Epithelial cell of proximal tubule (primary cell): ENCODE data around the gene OSBPL10. TPM values are rescaled to one million over a fixed set of nuclear protein-coding genes. Genes with fewer than 3 reads are reported as not detected.
A peak's percentile ranks its signal among the peaks of the same experiment; 100 is the strongest.

ENCODE experiments used
- DNase-seq: peaks from one replicate; pipeline ENCODE4 v3.0.0-alpha.2; 2011; ENCODE audit warnings: low read depth
- H3K4me3 ChIP-seq: 2 replicates; pipeline ENCODE4 v1.5.1; 2011; ENCODE audit warnings: low read depth, mild to moderate bottlenecking, low read length
- total RNA-seq: library from RNA; depleted of rRNA; stranded (reverse); fragments of >200 nt; gene quantifications from 2 replicates; pipeline ENCODE4 v1.2.3, GENCODE V29; 2015
- TF ChIP-seq, protein P1 (sequence below): conservative IDR thresholded peaks from 2 replicates; pipeline ENCODE4 v1.5.1; 2012; ENCODE audit warnings: low read depth, mild to moderate bottlenecking, low read length

OSBPL10 gene
- total RNA-seq, 1 donor from 2014 or later: 17.5 TPM

DNA sequence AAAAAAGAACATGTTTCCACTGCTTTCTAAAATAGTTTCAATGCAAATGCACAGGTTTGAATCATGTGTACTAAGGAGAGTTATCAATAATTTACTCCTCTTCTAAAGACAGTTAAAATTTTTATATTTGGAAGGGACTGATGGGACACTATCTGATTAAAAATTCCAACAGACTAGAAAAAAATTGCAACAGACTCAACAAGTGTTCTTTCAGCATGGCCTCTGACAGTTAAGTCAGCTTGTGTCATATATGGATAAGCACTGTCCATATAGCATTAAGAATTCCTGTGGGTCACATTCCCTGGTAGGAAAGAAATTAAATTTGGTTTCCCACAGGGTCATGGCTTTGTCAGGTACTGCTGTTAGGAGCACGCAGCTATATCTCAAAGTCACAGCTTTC lies 96.8 kb downstream of the OSBPL10 start:
- TF ChIP-seq, protein P1, sequence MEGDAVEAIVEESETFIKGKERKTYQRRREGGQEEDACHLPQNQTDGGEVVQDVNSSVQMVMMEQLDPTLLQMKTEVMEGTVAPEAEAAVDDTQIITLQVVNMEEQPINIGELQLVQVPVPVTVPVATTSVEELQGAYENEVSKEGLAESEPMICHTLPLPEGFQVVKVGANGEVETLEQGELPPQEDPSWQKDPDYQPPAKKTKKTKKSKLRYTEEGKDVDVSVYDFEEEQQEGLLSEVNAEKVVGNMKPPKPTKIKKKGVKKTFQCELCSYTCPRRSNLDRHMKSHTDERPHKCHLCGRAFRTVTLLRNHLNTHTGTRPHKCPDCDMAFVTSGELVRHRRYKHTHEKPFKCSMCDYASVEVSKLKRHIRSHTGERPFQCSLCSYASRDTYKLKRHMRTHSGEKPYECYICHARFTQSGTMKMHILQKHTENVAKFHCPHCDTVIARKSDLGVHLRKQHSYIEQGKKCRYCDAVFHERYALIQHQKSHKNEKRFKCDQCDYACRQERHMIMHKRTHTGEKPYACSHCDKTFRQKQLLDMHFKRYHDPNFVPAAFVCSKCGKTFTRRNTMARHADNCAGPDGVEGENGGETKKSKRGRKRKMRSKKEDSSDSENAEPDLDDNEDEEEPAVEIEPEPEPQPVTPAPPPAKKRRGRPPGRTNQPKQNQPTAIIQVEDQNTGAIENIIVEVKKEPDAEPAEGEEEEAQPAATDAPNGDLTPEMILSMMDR: no peak
- H3K4me3 ChIP-seq: no peak overlapping the region
- no peak for DNase-seq

- DNase-seq: no peak
- TF ChIP-seq, protein P1: no peak
- no peak overlapping the region for H3K4me3 ChIP-seq
Measured at GRCh38 chr3:31882895-31883294, 98.2 kb downstream of the OSBPL10 start.

GRCh38 chr3:31882431-31882830 lies 98.6 kb downstream of the OSBPL10 start:
- TF ChIP-seq, protein P1: no peak
- no peak for DNase-seq
- H3K4me3 ChIP-seq: no peak overlapping the region

DNA sequence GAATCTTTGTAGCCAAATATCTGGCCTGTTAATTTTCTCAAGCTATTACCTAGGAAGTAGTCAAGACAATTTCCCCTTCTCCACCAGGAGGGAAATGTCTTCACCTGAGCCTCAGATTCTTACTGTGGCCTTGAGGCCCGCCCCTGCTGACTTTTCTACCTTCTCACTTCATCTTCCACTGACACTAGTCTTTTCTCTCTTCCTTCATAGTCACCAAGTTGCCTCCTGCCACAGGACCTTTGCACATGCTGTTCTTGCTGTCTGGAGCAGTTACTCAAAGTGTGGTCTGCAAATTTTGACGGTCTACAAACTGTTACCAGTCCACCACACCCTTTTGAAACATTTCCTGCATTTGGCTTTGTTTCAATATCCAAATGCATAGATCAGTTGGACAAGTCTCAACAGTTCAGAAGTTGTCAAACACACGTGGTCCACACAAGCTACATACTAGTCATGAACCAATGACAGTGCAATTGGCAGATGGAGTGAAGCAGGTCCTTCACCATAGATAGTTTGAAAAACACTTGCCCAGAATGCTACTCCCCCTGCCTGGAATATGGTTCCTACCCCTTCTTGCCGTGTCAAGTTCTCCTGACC lies 100.5 kb downstream of the OSBPL10 start:
- TF ChIP-seq, protein P1: no peak
- no peak for DNase-seq
- no peak overlapping the region for H3K4me3 ChIP-seq

DNA sequence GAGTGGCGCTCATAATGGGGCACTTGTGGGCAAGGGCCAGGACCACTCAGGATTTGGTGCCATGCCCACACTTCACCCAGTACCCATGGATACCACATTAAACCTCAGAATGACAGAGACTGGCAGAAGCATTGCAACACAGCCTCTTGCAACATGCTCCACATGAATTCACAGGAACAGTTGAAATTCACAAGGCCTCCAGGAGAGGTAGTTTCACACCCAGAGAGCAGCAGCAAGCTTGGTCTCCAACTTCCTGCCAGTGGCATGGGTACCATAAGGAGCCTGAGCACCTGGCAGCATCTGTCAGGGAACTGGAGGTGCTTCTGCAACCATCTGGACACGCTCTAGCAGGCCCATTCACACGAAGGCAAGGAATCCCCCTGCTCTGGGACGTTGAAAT lies 101.0 kb downstream of the OSBPL10 start:
- peak; percentile 79 for DNase-seq
- TF ChIP-seq, protein P1: peak; percentile 57
- no peak overlapping the region for H3K4me3 ChIP-seq

DNA sequence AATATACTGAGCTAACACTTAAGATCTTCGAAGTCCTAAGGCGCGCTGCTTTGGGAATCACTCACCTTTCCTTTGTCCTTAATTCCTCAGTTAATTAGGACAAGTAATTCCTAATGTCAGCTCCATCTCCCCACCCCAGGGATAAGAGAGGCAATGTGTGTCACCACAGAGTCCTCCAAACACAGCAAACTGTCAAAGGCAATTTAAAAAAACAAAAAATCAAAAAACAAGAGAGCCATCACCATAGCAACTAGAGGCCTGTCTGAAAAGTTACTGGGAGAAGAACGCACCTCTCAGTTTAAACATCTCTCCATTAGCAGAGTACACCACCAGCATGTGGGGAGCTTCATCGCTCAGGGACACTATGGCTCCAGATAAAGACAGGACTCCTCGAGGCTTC lies 101.7 kb downstream of the OSBPL10 start:
- TF ChIP-seq, protein P1: no peak
- H3K4me3 ChIP-seq: no peak overlapping the region
- DNase-seq: no peak

GRCh38 chr3:31878231-31878838 lies 102.7 kb downstream of the OSBPL10 start:
- TF ChIP-seq, protein P1: no peak
- no peak overlapping the region for H3K4me3 ChIP-seq
- no peak for DNase-seq
